Loucy (cell line): Measurements from ENCODE around the gene AMPD3.

Experiments used
- H2AFZ ChIP-seq: fragments of 200-600 bp; sonication (generic); 2 replicates; pipeline ENCODE4 v1.6.0; 2016; ENCODE audit warnings: antibody characterized with exemption, mild to moderate bottlenecking, low read length, moderate library complexity
- H3F3A ChIP-seq: fragments of 200-600 bp; 2 replicates; pipeline ENCODE4 v1.6.0; 2016; ENCODE audit warnings: antibody characterized with exemption, low read depth, mild to moderate bottlenecking
- H3K27me3 ChIP-seq: fragments of 200-600 bp; sonication (generic); 2 replicates; pipeline ENCODE4 v1.6.1; 2014; ENCODE audit warnings: low read length, mild to moderate bottlenecking; ENCODE audit not compliant: insufficient read depth, poor library complexity, severe bottlenecking
- H3K36me3 ChIP-seq: fragments of 200-600 bp; sonication (generic); 2 replicates; pipeline ENCODE4 v1.6.1; 2016; ENCODE audit warnings: low read length; ENCODE audit not compliant: insufficient read depth
- H3K4me1 ChIP-seq: fragments of 200-600 bp; sonication (generic); 2 replicates; pipeline ENCODE4 v1.5.1; 2014; ENCODE audit warnings: low read length, mild to moderate bottlenecking; ENCODE audit not compliant: insufficient read depth, poor library complexity, severe bottlenecking
- H3K4me2 ChIP-seq: fragments of 200-600 bp; sonication (generic); 2 replicates; pipeline ENCODE4 v1.6.0; 2014; ENCODE audit warnings: antibody characterized with exemption, low read length, low read depth, mild to moderate bottlenecking; ENCODE audit not compliant: poor library complexity, severe bottlenecking
- H3K4me3 ChIP-seq: fragments of 200-600 bp; sonication (generic); 2 replicates; pipeline ENCODE4 v1.5.1; 2014; ENCODE audit warnings: low read length, mild to moderate bottlenecking, mixed read lengths; ENCODE audit not compliant: poor library complexity, severe bottlenecking
- H3K79me2 ChIP-seq: fragments of 200-600 bp; sonication (generic); 2 replicates; pipeline ENCODE4 v1.6.1; 2014; ENCODE audit warnings: low read length; ENCODE audit not compliant: insufficient read depth
- H3K9ac ChIP-seq: fragments of 200-600 bp; sonication (generic); 2 replicates; pipeline ENCODE4 v1.6.0; 2014; ENCODE audit warnings: mild to moderate bottlenecking, low read depth, low read length, moderate library complexity; ENCODE audit not compliant: poor library complexity, severe bottlenecking
- H3K9me2 ChIP-seq: fragments of 200-600 bp; sonication (generic); replicated peaks from 2 replicates; pipeline ENCODE4 v1.6.1; 2016; ENCODE audit warnings: low read depth, low read length, mixed read lengths
- H3K9me3 ChIP-seq: fragments of 200-600 bp; sonication (generic); 2 replicates; pipeline ENCODE4 v1.6.1; 2014; ENCODE audit warnings: mild to moderate bottlenecking, antibody characterized with exemption, low read length, low read depth; ENCODE audit not compliant: insufficient read depth
- H4K20me1 ChIP-seq: fragments of 200-600 bp; sonication (generic); 2 replicates; pipeline ENCODE4 v1.6.0; 2014; ENCODE audit warnings: antibody characterized with exemption, low read length, mild to moderate bottlenecking; ENCODE audit not compliant: insufficient read depth, poor library complexity, severe bottlenecking
- CTCF ChIP-seq: fragments of 200-600 bp; sonication (generic); conservative IDR thresholded peaks from 2 replicates; pipeline ENCODE4 v1.5.1; 2014; ENCODE audit warnings: mild to moderate bottlenecking, antibody characterized with exemption, low read length
- EZH2phosphoT487 ChIP-seq: fragments of 200-600 bp; IDR thresholded peaks from 2 replicates; pipeline ENCODE4 v1.6.1; 2018; ENCODE audit warnings: antibody characterized with exemption, mild to moderate bottlenecking, moderate library complexity, borderline replicate concordance

Gene AMPD3

GRCh38 chr11:10480026-10480425, 25.0 kb downstream of the AMPD3 start:
- H3K36me3 ChIP-seq = peaks cover 93% of the 10 kb centered on the region; the same call in 1 of the 2 replicates
- H3K9me3 ChIP-seq = no peaks in the 10 kb centered on the region
- H3K27me3 ChIP-seq = no peaks in the 10 kb centered on the region
- no peaks in the 10 kb centered on the region for H3K9me2 ChIP-seq
- peaks cover 82% of the 10 kb centered on the region for H4K20me1 ChIP-seq
- no peak overlapping the region for H2AFZ ChIP-seq
- no peak overlapping the region for H3K4me2 ChIP-seq
- no peak overlapping the region for H3K4me3 ChIP-seq
- TF ChIP-seq EZH2phosphoT487 (no peak), CTCF (no peak)
- H3K9ac ChIP-seq = no peak overlapping the region
- H3K79me2 ChIP-seq = peaks cover 95% of the 10 kb centered on the region
- H3K4me1 ChIP-seq = peaks cover 25% of the 10 kb centered on the region
- H3F3A ChIP-seq = no peaks in the 10 kb centered on the region

GRCh38 chr11:10480760-10481159, 25.7 kb downstream of the AMPD3 start:
- H3K27me3 ChIP-seq = no peaks in the 10 kb centered on the region
- peaks cover 75% of the 10 kb centered on the region for H4K20me1 ChIP-seq
- peaks cover 93% of the 10 kb centered on the region; the same call in 1 of the 2 replicates for H3K36me3 ChIP-seq
- no peak overlapping the region for H3K9ac ChIP-seq
- peaks cover 25% of the 10 kb centered on the region for H3K4me1 ChIP-seq
- H3K9me3 ChIP-seq = no peaks in the 10 kb centered on the region
- H3K4me3 ChIP-seq = no peak overlapping the region
- peaks cover 92% of the 10 kb centered on the region for H3K79me2 ChIP-seq
- no peak overlapping the region for H2AFZ ChIP-seq
- TF ChIP-seq CTCF (no peak), EZH2phosphoT487 (no peak)
- no peaks in the 10 kb centered on the region for H3F3A ChIP-seq
- no peak overlapping the region for H3K4me2 ChIP-seq
- H3K9me2 ChIP-seq = no peaks in the 10 kb centered on the region

- TF ChIP-seq CTCF = no peak
- H3K27me3 ChIP-seq = no peaks in the 10 kb centered on the region
- H4K20me1 ChIP-seq = peaks cover 65% of the 10 kb centered on the region
- H3K4me3 ChIP-seq = no peak overlapping the region
- H3K4me1 ChIP-seq = peaks cover 23% of the 10 kb centered on the region
- H3K36me3 ChIP-seq = peaks cover 93% of the 10 kb centered on the region; the same call in 1 of the 2 replicates
- H3K9me3 ChIP-seq = no peaks in the 10 kb centered on the region
- no peak overlapping the region for H3K9ac ChIP-seq
- peaks cover 91% of the 10 kb centered on the region for H3K79me2 ChIP-seq
- H3K9me2 ChIP-seq = no peaks in the 10 kb centered on the region
- no peaks in the 10 kb centered on the region for H3F3A ChIP-seq
- no peak overlapping the region for H2AFZ ChIP-seq
- H3K4me2 ChIP-seq = no peak overlapping the region
Observed at GRCh38 chr11:10481560-10482349, 26.7 kb downstream of the AMPD3 start.
